ENCODE data around the gene NSD1. TPM values are rescaled to one million over a fixed set of nuclear protein-coding genes. Genes with fewer than 3 reads are reported as not detected.

NSD1 gene
- total and polyA plus RNA-seq, 9 of the 15 experiments (the other 6 are each of a cell fraction or from before 2014, with no cell fraction given) = 3.8 to 51.0 (median 24.7) TPM

- TF ChIP-seq ZNF511 (CRISPR knock-in tag; IDR thresholded peaks at IDR 0.05) (peak; percentile 100), CXXC5 (CRISPR knock-in tag; IDR thresholded peaks at IDR 0.05) (peak; percentile 88), ZNF395 (CRISPR knock-in tag; IDR thresholded peaks at IDR 0.05) (peak; percentile 95), ZNF707 (CRISPR knock-in tag; conservative IDR thresholded peaks at IDR 0.05) (no peak), TRIM28 (IDR thresholded peaks at IDR 0.05) (no peak), FOXK1 (CRISPR knock-in tag; IDR thresholded peaks at IDR 0.05; ENCODE audit: borderline replicate concordance) (peak; percentile 98), FIP1L1 (IDR thresholded peaks at IDR 0.05; ENCODE audit: low read depth, low read length, poor library complexity, severe bottlenecking) (peak; percentile 37), ZNF263 (CRISPR knock-in tag; IDR thresholded peaks at IDR 0.05; ENCODE audit: borderline replicate concordance) (peak; percentile 83), EWSR1 (IDR thresholded peaks at IDR 0.05; ENCODE audit: borderline replicate concordance, low read depth, partially characterized antibody) (no peak), E2F4 (CRISPR knock-in tag; IDR thresholded peaks at IDR 0.05; ENCODE audit: low read depth) (peak; percentile 92), TEAD4 (IDR thresholded peaks at IDR 0.05; ENCODE audit: low read length) (peak; percentile 88), TEAD4 (CRISPR knock-in tag; IDR thresholded peaks at IDR 0.05; ENCODE audit: borderline replicate concordance) (peak; percentile 99), U2AF2 (optimal IDR thresholded peaks at IDR 0.05; ENCODE audit: low read depth, low read length) (no peak), HNRNPK (IDR thresholded peaks at IDR 0.05; ENCODE audit: low read depth, low read length, poor library complexity, severe bottlenecking) (no peak), ZNF785 (CRISPR knock-in tag; IDR thresholded peaks at IDR 0.05) (no peak), HMGXB4 (CRISPR knock-in tag; IDR thresholded peaks at IDR 0.05) (peak; percentile 93; the same call in 1 of the 2 replicates), MED1 (CRISPR knock-in tag; IDR thresholded peaks at IDR 0.05; ENCODE audit: borderline replicate concordance) (0 out of 2 replicates have a peak, but pooled peaks have one; percentile 79), TBL1XR1 (IDR thresholded peaks at IDR 0.05; ENCODE audit: low read length in 2 of 2) (no peak), LCOR (CRISPR knock-in tag; IDR thresholded peaks at IDR 0.05) (peak; percentile 98), E2F1 (CRISPR knock-in tag; IDR thresholded peaks at IDR 0.05) (peak; percentile 93)
These were observed 16.8 kb upstream of the NSD1 start (continued) for GRCh38 chr5:177116631-177117373.

Data from K562 (cell line).